H1 (cell line): Measurements from ENCODE around the gene TBCE. TPM values are rescaled to one million over a fixed set of nuclear protein-coding genes. Genes with fewer than 3 reads are reported as not detected.

Experiments
- CTCF ChIA-PET: fragments of 300-600 bp; sonication (Branson Sonifier 250); formaldehyde crosslinking; loops from one replicate; lab custom pipeline; 2021; ENCODE audit not compliant: partially characterized antibody; lab: Charles Lee
- POLR2A ChIA-PET: fragments of 300-600 bp; sonication (Branson Sonifier 250); formaldehyde crosslinking; loops from one replicate; lab custom pipeline; 2021; ENCODE audit warnings: inconsistent platforms; ENCODE audit not compliant: partially characterized antibody; lab: Charles Lee
- DNase-seq, 2 experiments: peaks; one replicate each; pipeline versions ENCODE4 v3.0.0 to v3.0.0-alpha.2; 2010 to 2022; ENCODE audit warnings: low spot score in 2 of 2, low read depth in 1 of 2, mixed read lengths in 1 of 2
- FAIRE-seq: peaks from 2 replicates; lab custom pipeline; 2011; peaks lifted over from hg19 to GRCh38; lab: Jason Lieb, UNC
- H2AFZ ChIP-seq: 2 replicates; pipeline ENCODE4 v1.8.1; 2012; ENCODE audit warnings: low read length, inconsistent platforms
- H2AK5ac ChIP-seq: 2 replicates; pipeline ENCODE4 v1.6.1; 2013; ENCODE audit warnings: low read depth, low read length
- H2BK120ac ChIP-seq: replicated peaks from 2 replicates; pipeline ENCODE3; 2013; ENCODE audit warnings: low read depth, low read length, inconsistent platforms
- H2BK12ac ChIP-seq: 2 replicates; pipeline ENCODE4 v1.6.1; 2013; ENCODE audit warnings: low read depth, low read length
- H2BK15ac ChIP-seq: 2 replicates; pipeline ENCODE4 v1.6.1; 2013; ENCODE audit warnings: low read length
- H2BK20ac ChIP-seq: 2 replicates; pipeline ENCODE4 v1.6.1; 2013; ENCODE audit warnings: low read length
- H2BK5ac ChIP-seq: 2 replicates; pipeline ENCODE4 v1.6.1; 2013; ENCODE audit warnings: low read depth, low read length
- H3K14ac ChIP-seq: 2 replicates; pipeline ENCODE4 v1.6.1; 2013; ENCODE audit warnings: inconsistent platforms; ENCODE audit not compliant: insufficient read length
- H3K18ac ChIP-seq: 2 replicates; pipeline ENCODE4 v1.6.1; 2013; ENCODE audit warnings: low read length; ENCODE audit errors: extremely low read depth
- H3K23ac ChIP-seq: 2 replicates; pipeline ENCODE4 v1.6.1; 2013; ENCODE audit warnings: inconsistent platforms; ENCODE audit not compliant: insufficient read length
- H3K23me2 ChIP-seq: 2 replicates; pipeline ENCODE4 v1.6.1; 2013; ENCODE audit warnings: low read depth, low read length
- H3K27ac ChIP-seq: 2 replicates; pipeline ENCODE4 v1.6.1; 2011; ENCODE audit warnings: low read depth, low read length, inconsistent platforms
- H3K27me3 ChIP-seq, 4 experiments: replicated peaks in 1 of 4; 1 replicate in 1 of 4; 2 replicates in 3 of 4; pipeline versions ENCODE4 v1.6.1 to v1.8.1; 2011 to 2013; ENCODE audit warnings: low read length in 3 of 4, mild to moderate bottlenecking in 3 of 4, inconsistent platforms in 2 of 4, mixed read lengths in 2 of 4, moderate library complexity in 1 of 4; ENCODE audit not compliant: control insufficient read depth in 3 of 4, insufficient read depth in 3 of 4; ENCODE audit errors: extremely low read depth in 1 of 4
- H3K36me3 ChIP-seq, 4 experiments: 2 replicates each; pipeline versions ENCODE4 v1.6.1 to v1.8.1; 2011 to 2013; ENCODE audit warnings: mild to moderate bottlenecking in 4 of 4, low read length in 3 of 4, moderate library complexity in 2 of 4, control low read depth in 1 of 4, inconsistent platforms in 1 of 4; ENCODE audit not compliant: insufficient read depth in 4 of 4, control insufficient read depth in 2 of 4
- H3K4ac ChIP-seq: replicated peaks from 2 replicates; pipeline ENCODE3; 2013; ENCODE audit warnings: low read length, low read depth, mixed read lengths, inconsistent platforms; ENCODE audit not compliant: insufficient read length
- H3K4me1 ChIP-seq, 4 experiments: replicated peaks in 1 of 4; 1 replicate in 1 of 4; 2 replicates in 3 of 4; pipeline versions ENCODE4 v1.6.1 to v1.8.1; 2011 to 2013; ENCODE audit warnings: low read length in 3 of 4, inconsistent platforms in 2 of 4, mixed read lengths in 1 of 4; ENCODE audit not compliant: insufficient read depth in 4 of 4, control insufficient read depth in 3 of 4
- H3K4me2 ChIP-seq, 2 experiments: 2 replicates each; pipeline versions ENCODE4 v1.6.1 to v1.8.1; 2011 to 2013; ENCODE audit warnings: low read depth in 2 of 2, low read length in 2 of 2, control low read depth in 1 of 2, inconsistent platforms in 1 of 2, mild to moderate bottlenecking in 1 of 2; ENCODE audit not compliant: insufficient read depth in 1 of 2
- H3K4me3 ChIP-seq, 4 experiments: fragments of 200-600, 300-600 bp in 1 of 4; sonication (generic), shearing (Covaris generic), sonication (Bioruptor Twin) in 1 of 4; 2 replicates each; pipeline versions ENCODE4 v1.5.1 to v1.8.1; 2011 to 2016; ENCODE audit warnings: low read length in 4 of 4, low read depth in 3 of 4, control low read depth in 2 of 4, inconsistent platforms in 2 of 4, mild to moderate bottlenecking in 2 of 4, mixed read lengths in 1 of 4, moderate library complexity in 1 of 4; ENCODE audit not compliant: insufficient read depth in 2 of 4; ENCODE audit errors: extremely low read depth in 1 of 4
- H3K56ac ChIP-seq: replicated peaks from 2 replicates; pipeline ENCODE3; 2013; ENCODE audit warnings: low read depth, mild to moderate bottlenecking, mixed read lengths, low read length, inconsistent platforms; ENCODE audit not compliant: insufficient read length
- H3K79me1 ChIP-seq: 2 replicates; pipeline ENCODE4 v1.6.1; 2013; ENCODE audit warnings: low read depth, low read length, control low read depth
- H3K79me2 ChIP-seq, 2 experiments: 2 replicates each; pipeline versions ENCODE4 v1.6.1 to v1.8.1; 2012 to 2013; ENCODE audit warnings: low read length in 2 of 2, mild to moderate bottlenecking in 2 of 2, inconsistent platforms in 1 of 2; ENCODE audit not compliant: insufficient read depth in 2 of 2, control insufficient read depth in 1 of 2
- H3K9ac ChIP-seq, 4 experiments: replicated peaks in 1 of 4; 1 replicate in 1 of 4; 2 replicates in 3 of 4; pipeline versions ENCODE4 v1.6.1 to v1.8.1; 2011 to 2013; ENCODE audit warnings: low read depth in 3 of 4, low read length in 3 of 4, control low read depth in 2 of 4, mild to moderate bottlenecking in 2 of 4, moderate library complexity in 2 of 4, inconsistent platforms in 1 of 4; ENCODE audit errors: extremely low read depth in 1 of 4
- H3K9me3 ChIP-seq, 2 experiments: 2 replicates each; pipeline versions ENCODE4 v1.6.1 to v1.8.1; 2012 to 2013; ENCODE audit warnings: mild to moderate bottlenecking in 2 of 2, moderate library complexity in 2 of 2, control low read depth in 1 of 2, inconsistent platforms in 1 of 2, low read depth in 1 of 2, low read length in 1 of 2, mixed read lengths in 1 of 2; ENCODE audit not compliant: insufficient read depth in 2 of 2
- H4K20me1 ChIP-seq, 2 experiments: replicated peaks in 1 of 2; 2 replicates each; pipeline versions ENCODE3 to v1.8.1; 2011 to 2013; ENCODE audit warnings: inconsistent platforms in 2 of 2, low read length in 2 of 2, mild to moderate bottlenecking in 1 of 2; ENCODE audit not compliant: insufficient read depth in 2 of 2, control insufficient read depth in 1 of 2
- H4K5ac ChIP-seq: 2 replicates; pipeline ENCODE4 v1.6.1; 2013; ENCODE audit warnings: low read length, low read depth, mixed read lengths, inconsistent platforms; ENCODE audit not compliant: insufficient read length
- H4K8ac ChIP-seq: 2 replicates; pipeline ENCODE4 v1.8.0; 2013; ENCODE audit warnings: mild to moderate bottlenecking, moderate library complexity, low read length, inconsistent platforms; ENCODE audit not compliant: insufficient read depth; ENCODE audit errors: extremely low read depth
- H4K91ac ChIP-seq: replicated peaks from 2 replicates; pipeline ENCODE3; 2013; ENCODE audit warnings: low read length, mixed read lengths, inconsistent platforms; ENCODE audit not compliant: insufficient read length
- BACH1 ChIP-seq: IDR thresholded peaks from 2 replicates; pipeline ENCODE4 v1.6.1; 2012; ENCODE audit warnings: low read length, improper control_type of control experiment
- HDAC2 ChIP-seq, 2 experiments: fragments of 300-600 bp in 1 of 2; sonication (generic) in 1 of 2; IDR thresholded peaks; 2 replicates each; pipeline ENCODE4 v1.6.1; 2011 to 2012; ENCODE audit warnings: low read depth in 2 of 2, low read length in 2 of 2, mild to moderate bottlenecking in 2 of 2, moderate library complexity in 2 of 2, borderline replicate concordance in 1 of 2, inconsistent platforms in 1 of 2
- MAX ChIP-seq: IDR thresholded peaks from 2 replicates; pipeline ENCODE4 v1.6.1; 2012; ENCODE audit warnings: inconsistent platforms
- RFX5 ChIP-seq: IDR thresholded peaks from 2 replicates; pipeline ENCODE4 v1.6.1; 2011; ENCODE audit warnings: low read depth, low read length, improper control_type of control experiment, borderline replicate concordance
- SUZ12 ChIP-seq: fragments of 200-600 bp; sonication (generic); IDR thresholded peaks from 2 replicates; pipeline ENCODE4 v1.6.1; 2012; ENCODE audit warnings: mild to moderate bottlenecking, inconsistent platforms, low read length, moderate library complexity, mixed read lengths
- TAF1 ChIP-seq: IDR thresholded peaks from 2 replicates; pipeline ENCODE4 v1.6.1; 2011; ENCODE audit warnings: mild to moderate bottlenecking, low read depth, low read length
- WGBS, 2 experiments: shearing (Covaris generic) in 1 of 2; methylation state at CpG; one replicate each; pipeline versions ENCODE4 v1.1.6 to v1.1.7; 2013 to 2015; ENCODE audit warnings: low lambda C conversion rate in 2 of 2, mixed read lengths in 2 of 2, inconsistent platforms in 1 of 2, low coverage in 1 of 2, missing lambda C conversion rate in 1 of 2; ENCODE audit not compliant: insufficient replicate concordance in 2 of 2, insufficient coverage in 1 of 2, insufficient read length in 1 of 2; ENCODE audit errors: extremely low coverage in 1 of 2, missing lambda C conversion rate in 1 of 2; 5-methylcytosine and 5-hydroxymethylcytosine counted together
- polyA plus RNA-seq, 7 experiments: library from polyadenylated mRNA; depleted of rRNA in 3 of 7; stranded (reverse) in 5 of 7; unstranded in 2 of 7; fragments of >200 nt in 5 of 7; fragments of 200-250 nt in 2 of 7; gene quantifications; 1 replicate in 5 of 7; 2 replicates in 1 of 7; 4 replicates in 1 of 7; pipeline versions ENCODE4 v1.2.1 to v1.2.3, GENCODE V29; 2011 to 2013; ENCODE audit warnings: missing spikeins in 2 of 7, mixed read lengths in 2 of 7
- total RNA-seq: library from RNA; stranded (reverse); fragmentation: NEBNext Ultra II Directional; extraction: Animal tissue kit (Norgen Biotek cat#: 25700); gene quantifications from 2 replicates; pipeline ENCODE4 v1.2.1, GENCODE V29; 2021
- TF ChIP-seq, protein P1 (sequence below): IDR thresholded peaks from 2 replicates; pipeline ENCODE4 v1.6.1; 2012; ENCODE audit warnings: low read length, inconsistent platforms

The TBCE gene
- total and polyA plus RNA-seq, 2 of the 8 experiments (the other 6 are each of a cell fraction or from before 2014, with no cell fraction given) = 22.7 to 42.9 TPM

GRCh38 chr1:235417086-235417697, 50.0 kb downstream of the TBCE start:
- Histone ChIP-seq H3K27me3 (no peaks in the 10 kb centered on the region), H4K20me1 (no peaks in the 10 kb centered on the region), H2BK120ac (no peak overlapping the region), H3K18ac (no peak overlapping the region), H2BK15ac (no peak overlapping the region), H3K23ac (no peak overlapping the region), H3K79me1 (peaks cover 3% of the 10 kb centered on the region; the same call in 1 of the 2 replicates), H3K4ac (no peak overlapping the region), H3K14ac (no peak overlapping the region), H3K4me1 (no peaks in the 10 kb centered on the region), H4K5ac (no peak overlapping the region), H3K4me3 (no peak overlapping the region), H3K23me2 (no peaks in the 10 kb centered on the region), H3K79me2 (peaks cover 5 to 10% of the 10 kb centered on the region in 2 experiments; a peak in 1 of 4 replicates), H2AK5ac (no peak overlapping the region), H3K9ac (no peak overlapping the region), H4K91ac (no peak overlapping the region), H4K8ac (no peak overlapping the region), H3K9me3 (no peaks in the 10 kb centered on the region), H3K27ac (no peak overlapping the region), H3K4me2 (no peak overlapping the region), H2BK5ac (no peak overlapping the region), H3K56ac (no peak overlapping the region), H2BK20ac (no peak overlapping the region), H2AFZ (no peak overlapping the region), H3K36me3 (peaks cover 0 to 5% (median 0%) of the 10 kb centered on the region in 4 experiments; a peak in 2 of 8 replicates), H2BK12ac (no peak overlapping the region)
- ChIA-PET CTCF (interaction anchor here (0.7 to 4.6 kb wide), 49 partner anchors 9 to 701 kb away, joined by 3 to 47 read pairs (median 5); partner anchors contain the start of genes ARID4B and GGPS1), POLR2A (interaction anchor here (0.7 kb wide), 1 partner anchor 225 kb away, joined by 3 read pairs; no protein-coding TSS in a partner anchor)
- DNase-seq (peak; percentile 19 to 85), FAIRE-seq (peak; percentile 83)
- 35% methylated on average over 8 of the region's 8 CpGs; no CpG with 5 or more reads in 1 of the 2 experiments for WGBS, 2 experiments
- TF ChIP-seq SUZ12 = no peak
- TF ChIP-seq MAX = no peak
- TF ChIP-seq, protein P1, sequence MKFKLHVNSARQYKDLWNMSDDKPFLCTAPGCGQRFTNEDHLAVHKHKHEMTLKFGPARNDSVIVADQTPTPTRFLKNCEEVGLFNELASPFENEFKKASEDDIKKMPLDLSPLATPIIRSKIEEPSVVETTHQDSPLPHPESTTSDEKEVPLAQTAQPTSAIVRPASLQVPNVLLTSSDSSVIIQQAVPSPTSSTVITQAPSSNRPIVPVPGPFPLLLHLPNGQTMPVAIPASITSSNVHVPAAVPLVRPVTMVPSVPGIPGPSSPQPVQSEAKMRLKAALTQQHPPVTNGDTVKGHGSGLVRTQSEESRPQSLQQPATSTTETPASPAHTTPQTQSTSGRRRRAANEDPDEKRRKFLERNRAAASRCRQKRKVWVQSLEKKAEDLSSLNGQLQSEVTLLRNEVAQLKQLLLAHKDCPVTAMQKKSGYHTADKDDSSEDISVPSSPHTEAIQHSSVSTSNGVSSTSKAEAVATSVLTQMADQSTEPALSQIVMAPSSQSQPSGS = peak; percentile 65; the same call in 1 of the 2 replicates
- TF ChIP-seq TAF1 = no peak
- no peak for TF ChIP-seq BACH1
- no peak for TF ChIP-seq RFX5
- no peak for TF ChIP-seq HDAC2 (IDR thresholded peaks at IDR 0.05; ENCODE audit: borderline replicate concordance in 1 of 2, low read depth in 2 of 2, low read length in 2 of 2)
